NB4 (cell line): Measurements from ENCODE around the gene SAE1.

Experiments used
- CTCF ChIP-seq: IDR thresholded peaks from one replicate; pipeline ENCODE4 v1.5.1; 2012; ENCODE audit warnings: low read depth, low read length
- MAX ChIP-seq: IDR thresholded peaks from 2 replicates; pipeline ENCODE4 v1.6.1; 2011; ENCODE audit warnings: low read depth, low read length
- POLR2A ChIP-seq: IDR thresholded peaks from 2 replicates; pipeline ENCODE4 v1.6.1; 2011; ENCODE audit warnings: mild to moderate bottlenecking; ENCODE audit not compliant: insufficient read length; ENCODE audit errors: extremely low read depth

GRCh38 chr19:47258895-47259555 is 128.4 kb downstream of the SAE1 start:
- TF ChIP-seq CTCF (no peak), MAX (no peak), POLR2A (no peak)
